ENCODE data around the gene TET2.

TET2 gene

DNA sequence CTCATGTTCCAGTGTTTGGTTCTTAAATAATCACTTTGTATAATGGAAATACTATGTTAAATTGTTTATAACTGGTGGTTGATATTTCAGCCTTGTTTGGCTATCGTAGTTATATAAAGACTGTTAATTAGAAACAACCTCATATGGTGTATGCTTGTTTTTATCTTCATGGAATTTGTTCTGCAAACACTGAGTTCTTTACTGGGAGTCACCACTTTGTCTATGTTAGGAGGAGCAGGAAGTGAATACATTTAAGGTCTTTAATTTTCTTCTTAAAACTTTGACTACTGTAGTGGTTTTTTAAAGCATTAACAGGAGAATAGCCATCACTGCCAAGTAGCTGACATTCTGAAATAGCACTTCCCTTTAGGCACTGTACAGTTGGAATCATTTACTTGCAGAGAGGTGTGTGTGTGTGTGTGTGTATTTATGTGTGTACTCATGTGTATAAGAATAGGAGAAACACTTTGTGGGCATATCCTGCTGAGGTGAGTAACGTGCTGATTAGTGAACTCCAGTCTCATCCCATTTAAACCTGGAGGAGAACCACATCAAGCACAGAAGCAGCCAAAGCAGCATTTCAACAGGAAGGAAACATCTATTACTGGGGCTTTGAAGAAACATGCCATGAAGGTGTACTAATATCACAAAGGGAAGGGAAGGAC is 37.8 kb downstream of the TET2 start:
- no peak for DNase-seq

DNA sequence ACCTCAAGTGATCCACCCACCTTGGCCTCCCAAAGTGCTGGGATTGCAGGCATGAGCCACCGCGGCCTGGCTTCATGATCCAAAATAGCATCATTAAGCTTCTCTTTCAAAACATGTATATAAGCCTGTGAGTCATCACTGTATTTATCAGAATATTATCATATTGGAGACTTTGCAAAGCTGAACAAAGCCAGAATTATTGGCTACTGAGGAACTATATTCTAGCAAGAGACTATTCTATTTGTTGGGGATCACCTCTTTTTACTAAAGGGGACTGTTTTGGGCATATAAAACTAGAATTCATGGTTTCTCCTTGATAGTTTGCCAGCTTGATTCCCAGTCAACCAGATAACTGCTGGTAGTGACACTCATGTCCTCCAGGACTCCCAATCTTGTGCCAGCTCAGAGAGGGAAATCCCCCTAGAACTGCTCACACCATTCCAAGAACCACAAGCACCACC is 40.1 kb downstream of the TET2 start:
- no peak for DNase-seq

DNA sequence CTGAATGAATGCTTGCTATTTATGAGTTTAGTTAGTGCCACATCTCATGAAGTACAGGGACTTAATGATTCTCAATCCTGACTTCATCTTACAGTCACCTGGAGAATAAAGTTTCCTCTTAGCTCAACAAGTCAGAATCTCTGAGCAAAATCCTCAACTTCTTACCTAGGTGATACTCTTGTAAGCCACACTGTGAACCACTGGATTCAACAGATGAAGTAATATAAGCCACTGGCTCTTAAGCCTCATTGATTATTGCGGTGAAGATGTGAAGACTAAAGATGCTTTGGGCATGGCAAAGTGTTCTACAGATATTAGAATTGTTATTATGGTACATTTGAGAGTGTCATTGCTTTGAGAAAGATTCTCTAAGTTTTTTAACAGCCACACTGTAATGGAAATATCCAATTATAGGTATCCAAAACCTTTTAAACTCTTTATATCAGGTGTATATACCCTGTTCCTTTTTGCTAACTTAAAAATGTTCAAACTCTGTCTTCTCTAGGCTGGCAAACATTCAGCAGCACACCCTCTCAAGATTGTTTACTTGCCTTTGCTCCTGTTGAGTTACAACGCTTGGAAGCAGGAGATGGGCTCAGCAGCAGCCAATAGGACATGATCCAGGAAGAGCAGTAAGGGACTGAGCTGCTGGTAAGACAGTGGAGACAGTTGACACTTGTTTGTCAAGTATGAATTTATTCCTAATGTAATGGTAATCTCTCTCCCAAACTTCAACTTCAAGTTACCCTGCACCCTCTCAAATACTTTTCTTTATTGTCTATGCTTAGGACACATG is 43.4 kb downstream of the TET2 start:
- no peak for DNase-seq

DNA sequence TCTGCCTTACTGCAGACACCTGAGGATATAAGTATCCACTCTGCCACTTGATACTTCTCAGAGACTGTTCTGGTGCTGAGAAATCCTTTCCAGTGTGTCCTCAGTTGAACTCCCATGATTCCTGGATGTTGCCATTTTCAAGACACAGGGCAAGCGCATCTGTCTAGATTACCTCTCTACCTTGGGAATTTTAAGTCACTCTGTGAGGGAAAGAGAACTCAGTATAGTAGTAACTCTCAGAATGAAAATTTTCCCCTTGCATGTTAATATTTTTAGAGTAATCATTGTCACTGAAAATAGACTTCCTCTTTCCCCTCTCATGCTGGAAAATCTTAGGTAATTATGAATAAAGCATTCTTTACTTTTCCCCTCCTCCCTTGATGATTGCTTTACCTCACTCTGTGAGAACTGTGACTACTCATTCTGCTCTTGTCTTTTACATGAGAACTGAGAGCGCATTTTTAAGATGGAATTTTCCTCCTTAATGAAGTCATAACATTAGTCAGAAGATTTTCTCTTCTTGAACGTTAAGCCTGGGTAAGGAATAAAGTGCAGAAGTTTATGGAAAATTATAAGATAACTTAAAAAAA is 45.0 kb downstream of the TET2 start:
- no peak for DNase-seq

DNA sequence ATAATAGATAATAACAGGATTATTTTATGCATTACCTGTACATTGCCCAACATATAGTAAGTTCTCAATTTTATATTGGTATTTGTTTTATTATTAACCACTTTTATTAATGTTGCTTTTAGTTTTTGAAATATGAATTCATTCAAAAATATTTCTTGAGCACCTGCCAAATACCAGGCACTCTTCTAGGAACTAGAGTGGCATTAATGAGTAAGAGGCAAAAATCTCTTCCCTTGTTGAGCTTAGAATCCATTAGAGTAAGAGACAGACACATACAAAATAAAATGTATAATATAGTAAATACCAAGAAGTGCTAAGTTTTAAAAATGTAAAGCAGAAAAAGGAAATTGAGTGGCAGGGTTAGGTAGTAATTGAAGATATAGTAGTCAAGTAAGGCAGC is 45.8 kb downstream of the TET2 start:
- no peak for DNase-seq

DNA sequence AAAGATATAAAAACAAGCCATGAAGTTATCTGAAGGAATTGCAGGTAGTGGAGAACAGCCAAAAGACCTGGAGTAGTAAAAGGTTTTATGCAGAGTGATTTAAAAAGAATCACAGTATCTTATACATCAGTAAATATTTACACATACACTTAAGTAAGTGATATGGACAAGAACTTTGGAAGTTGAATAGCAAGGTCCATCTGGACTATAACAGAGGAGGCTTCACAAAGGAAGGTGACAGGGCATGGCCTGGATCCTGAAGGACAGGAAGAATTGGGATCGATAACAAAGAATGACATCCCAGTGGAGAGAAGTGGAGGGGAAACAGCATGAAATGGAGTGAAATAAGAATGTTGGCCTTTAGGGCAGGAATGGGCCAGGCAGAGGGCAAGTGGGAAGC is 46.2 kb downstream of the TET2 start:
- no peak for DNase-seq

DNA sequence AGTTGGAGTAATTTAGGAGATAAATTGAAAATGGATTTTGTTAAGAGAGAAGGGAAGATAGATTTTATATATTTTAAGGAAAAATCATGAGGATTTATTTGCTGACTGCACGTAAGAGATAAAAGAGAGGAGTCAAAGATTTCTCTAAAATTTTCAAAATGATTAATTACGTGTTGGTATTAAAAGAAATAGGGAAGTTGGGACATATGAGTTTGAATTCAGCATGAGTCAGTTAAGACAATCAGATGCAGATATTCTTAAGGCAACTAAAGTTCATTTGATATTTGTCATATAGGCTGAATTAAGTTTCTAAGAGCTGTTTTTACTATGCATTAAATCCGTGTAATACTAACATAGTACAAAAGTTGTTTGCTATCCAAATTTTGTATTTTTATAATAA is 46.9 kb downstream of the TET2 start:
- DNase-seq = no peak

DNA sequence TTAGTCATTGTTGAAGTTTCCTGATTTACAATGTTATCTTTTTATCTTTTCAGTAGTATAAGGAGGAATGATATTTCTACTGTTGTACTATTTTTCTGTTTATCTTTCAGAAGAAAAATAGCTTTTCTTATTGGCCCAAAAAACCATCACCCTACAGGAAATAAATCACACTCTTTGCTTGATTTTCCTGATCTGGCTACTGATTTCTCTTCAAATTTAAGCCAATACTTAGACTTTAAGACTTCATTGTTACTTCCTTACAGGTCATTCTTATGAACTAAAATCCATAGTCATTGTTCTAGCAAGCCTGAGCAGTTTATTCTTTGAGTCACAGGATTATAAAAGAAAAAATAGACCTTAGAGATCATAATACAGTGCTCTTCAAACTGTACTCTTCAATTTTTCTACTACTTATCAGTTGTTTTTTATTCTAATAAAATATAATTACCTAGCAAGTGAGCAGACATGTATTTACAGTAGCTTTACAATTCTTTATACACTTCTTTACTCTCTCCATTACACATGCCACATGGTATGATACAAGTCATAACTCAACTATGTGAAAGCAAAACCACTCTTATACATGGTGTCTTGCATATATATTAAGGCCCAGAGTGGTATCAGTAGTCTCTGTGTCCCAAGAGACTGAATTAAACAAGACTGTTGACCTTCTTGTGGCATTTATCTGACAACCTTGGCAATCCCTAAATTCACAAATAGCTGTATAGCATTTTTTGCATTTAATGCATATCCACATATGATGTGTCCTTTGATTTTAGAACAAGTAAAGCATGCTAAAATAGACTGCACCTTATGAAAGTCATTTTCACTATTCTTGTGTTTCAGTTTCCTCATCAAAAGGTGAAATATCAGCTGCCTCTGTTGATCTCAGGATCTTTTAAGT is 47.9 kb downstream of the TET2 start:
- no peak for DNase-seq

DNA sequence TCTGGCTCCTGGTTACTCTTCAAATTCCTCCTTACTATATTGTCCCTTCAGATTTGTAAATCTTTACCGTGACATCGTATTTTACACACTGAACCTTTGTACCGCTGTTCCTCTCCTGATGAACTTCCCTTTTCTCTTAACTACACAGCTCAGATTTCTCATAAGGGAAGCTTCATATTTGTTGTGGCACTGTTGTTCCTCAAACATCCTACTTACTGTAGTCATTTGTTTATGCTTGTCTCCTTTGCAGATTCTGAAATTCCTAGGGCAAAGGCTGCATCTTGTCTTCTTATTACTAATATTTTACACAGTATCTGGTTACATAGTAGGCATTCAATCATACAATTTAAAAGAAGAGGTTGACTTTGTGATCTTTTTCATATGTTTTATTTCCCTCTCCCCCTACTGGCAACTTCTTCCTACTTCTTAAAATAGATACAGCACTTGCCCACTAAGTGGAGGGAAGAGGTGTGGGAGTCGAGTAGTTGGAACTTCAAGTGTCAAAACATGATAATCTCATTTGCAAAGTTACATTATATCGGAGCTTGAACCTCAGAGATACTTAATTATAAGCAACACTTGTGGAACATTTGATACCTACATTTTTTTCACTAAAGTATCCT is 50.0 kb downstream of the TET2 start:
- no peak for DNase-seq

DNA sequence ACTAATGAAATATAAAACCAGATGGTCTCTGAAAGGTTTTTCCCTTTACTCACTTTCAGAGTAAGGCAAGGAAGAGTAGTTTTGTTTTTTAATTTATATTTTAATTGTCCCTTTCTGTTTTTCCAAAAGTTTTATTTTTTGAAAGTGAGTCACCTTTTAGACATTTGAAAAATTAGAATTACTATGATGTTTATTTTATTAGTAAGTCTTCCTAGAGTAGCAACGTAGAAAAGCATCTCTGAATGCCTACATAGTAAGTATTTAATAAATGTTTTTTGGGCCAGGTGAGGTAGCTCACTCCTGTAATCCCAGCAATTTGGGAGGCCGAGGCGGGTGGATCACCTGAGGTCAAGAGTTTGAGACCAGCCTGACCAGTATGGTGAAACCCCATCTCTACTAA is 51.1 kb downstream of the TET2 start:
- no peak for DNase-seq

DNA sequence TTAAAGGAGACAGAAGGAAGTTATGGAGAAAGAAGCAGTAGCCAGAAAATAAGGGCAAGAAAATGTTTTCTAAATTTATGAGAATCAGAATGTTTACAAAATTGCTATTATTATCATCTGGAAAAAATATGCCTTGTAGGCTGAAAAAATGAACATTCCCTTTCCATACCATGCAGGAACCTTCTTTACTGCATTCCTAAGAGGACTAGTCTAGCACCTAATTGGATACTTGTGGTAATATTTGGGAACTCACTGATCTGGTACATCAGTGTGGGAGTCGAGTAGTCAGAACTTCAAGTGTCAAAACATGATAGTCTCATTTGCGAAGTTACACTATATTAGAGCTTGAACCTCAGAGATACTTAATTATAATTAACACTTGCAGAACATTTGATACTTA is 51.9 kb downstream of the TET2 start:
- no peak for DNase-seq

DNA sequence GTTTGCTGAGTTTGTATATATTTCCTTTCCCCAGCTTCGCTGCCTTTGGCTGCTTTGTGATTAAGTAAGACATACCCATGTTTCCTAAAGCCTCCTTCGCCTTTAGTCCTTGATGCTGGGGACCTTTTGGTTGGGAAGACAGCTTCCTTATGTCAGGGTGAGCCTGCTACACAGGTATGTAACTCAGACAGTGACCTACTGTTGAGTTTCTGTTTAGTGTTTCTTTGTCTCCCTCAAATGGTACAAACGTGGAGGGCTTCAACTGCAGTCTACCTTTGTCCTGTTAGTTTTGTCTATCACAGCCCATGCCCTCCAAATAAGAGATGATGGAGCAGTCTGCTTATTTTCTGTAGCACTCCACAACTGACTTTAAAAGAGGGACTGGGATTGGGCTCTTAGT is 59.5 kb downstream of the TET2 start:
- DNase-seq = no peak

DNA sequence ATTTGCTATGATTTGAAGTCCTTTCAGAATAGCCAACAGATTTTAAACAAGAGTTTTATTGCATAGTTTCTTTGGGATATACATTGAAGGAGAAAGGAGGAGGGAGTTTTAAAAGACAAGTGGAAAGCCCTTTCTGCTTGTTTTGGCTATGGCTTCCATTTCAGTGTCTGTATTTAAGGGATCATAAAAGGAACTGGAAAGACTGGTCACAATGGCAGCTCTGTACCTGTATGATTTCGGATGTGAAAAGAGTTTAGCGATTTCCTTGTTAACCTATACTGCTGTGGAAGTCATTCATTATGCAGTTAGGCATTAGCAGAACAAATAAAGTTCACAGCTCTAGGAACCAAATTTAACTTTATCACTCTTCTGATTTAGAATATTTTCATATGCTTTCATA is 60.7 kb downstream of the TET2 start:
- DNase-seq = no peak

DNA sequence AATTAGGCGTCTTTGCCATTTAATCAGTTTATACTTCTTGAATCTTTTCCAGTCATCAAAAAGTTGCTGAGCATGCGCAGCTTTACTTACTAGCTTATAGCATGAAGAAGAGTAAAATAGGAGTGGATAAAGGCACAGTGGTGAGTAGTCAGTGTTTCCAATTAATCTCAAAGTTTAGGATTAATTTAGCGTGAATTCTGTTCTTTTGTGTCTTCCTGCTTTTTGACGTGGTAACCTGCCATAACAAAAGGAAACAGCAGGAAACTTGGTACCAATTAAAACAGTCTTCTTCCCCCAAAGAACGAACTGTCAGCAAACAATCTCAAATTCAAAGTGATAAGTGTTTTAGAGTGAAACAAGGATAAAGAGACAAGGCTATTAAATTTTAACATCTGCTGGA is 61.9 kb downstream of the TET2 start:
- no peak for DNase-seq

DNA sequence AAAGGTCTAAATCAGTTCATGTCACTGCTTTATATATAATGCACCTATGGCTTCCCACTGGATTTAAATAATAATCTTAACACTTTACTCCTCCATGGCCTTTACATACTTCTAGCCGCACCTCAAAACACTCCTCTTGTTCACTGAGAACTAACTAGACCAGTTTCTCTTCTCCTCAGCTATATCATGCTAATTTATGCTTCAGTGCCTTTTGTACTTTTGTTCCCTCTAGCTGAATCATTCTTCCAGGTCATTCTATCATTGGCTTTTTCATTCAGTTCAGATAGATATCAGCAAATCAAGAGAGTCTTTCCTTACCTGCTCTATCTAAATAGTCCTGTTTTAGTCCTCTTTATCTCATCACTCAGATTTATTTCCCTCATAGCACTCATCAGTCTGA is 64.2 kb downstream of the TET2 start:
- no peak for DNase-seq

DNA sequence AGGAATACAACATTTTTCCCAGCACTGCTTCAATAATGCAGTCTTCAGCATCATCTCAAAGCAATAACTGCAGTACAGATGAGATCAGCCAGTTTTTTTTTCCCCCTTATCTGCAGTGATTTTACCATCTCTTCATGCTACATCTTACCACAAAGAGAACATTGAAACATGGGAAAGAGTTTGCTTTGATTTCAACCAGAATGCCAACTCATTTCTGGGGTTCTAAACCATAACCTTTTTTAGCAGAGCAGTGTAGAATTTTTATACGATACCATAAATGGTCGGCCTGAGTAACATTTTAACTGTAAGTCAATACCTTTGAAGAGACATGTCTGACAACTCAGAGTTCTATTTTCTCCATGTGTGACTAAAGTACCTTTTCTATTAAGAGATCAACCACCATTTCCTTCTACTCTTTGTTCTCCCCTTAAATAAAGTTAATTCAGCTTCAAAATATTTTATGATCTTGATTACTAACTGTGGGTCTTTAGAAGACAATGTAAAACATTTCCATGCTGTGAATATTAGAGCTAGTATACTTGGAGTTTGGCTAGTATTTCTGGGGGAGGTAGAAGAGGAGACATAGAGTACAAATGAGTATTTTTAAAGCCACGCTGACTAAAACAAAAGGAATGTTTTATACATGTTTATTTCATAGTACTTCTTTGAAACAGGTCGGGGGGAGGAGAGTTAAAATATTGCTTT is 69.1 kb downstream of the TET2 start:
- no peak for DNase-seq

DNA sequence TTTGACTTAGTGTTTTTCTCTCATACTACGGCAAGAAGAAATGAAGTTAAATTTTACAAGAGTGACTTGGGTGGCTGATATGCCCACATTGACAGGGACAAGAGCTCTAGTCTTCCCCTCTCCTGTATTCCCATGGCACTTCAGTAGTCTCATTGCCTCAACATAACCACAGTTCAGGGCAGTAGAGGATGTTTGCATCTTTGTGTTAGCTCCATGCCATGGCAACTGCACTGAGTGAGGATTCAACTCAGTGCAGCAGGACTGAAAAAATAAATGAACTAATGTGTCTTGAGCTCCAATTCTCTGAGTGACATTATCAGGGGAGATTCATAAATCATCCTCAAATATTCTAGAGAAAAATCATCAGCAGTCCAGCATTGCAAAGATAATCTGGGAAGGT is 78.8 kb downstream of the TET2 start:
- DNase-seq = no peak

DNA sequence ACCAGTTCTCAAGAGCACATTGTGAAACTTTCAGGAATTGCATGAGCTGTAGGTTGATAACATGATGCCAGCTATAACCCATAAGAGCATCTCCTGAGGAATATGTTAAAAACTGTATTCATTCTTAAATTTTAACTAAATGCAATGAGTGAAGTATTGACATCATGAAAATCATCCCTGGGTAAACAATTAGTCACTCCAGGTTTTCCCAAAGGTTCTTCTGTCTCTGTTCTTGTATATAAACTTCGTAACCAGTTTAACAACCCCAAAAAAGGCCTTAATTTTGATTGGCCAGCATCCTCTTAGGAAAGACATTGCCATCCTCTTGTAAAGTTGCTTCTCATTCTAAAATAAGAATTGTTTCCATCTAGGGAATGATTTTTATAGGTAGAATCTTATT is 80.4 kb downstream of the TET2 start:
- DNase-seq = no peak

DNA sequence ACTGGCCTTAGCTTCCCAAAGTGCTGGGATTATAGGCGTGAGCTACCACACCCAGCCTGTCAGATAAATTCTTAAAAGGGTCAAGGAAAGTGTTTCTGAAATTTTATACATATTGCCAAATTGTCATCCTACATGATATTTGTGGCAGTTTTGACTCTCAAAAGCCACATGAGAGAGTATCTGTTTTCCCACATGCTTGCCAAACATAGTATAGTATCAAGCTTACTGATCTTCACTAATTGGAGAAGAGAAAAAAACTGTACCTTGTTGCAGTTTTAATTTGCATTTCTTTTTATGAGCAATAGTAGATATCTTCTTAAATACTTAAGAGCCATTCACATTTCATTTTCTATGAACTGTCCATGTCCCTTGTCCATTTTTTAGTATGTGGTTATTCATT is 83.6 kb downstream of the TET2 start:
- DNase-seq = no peak

DNA sequence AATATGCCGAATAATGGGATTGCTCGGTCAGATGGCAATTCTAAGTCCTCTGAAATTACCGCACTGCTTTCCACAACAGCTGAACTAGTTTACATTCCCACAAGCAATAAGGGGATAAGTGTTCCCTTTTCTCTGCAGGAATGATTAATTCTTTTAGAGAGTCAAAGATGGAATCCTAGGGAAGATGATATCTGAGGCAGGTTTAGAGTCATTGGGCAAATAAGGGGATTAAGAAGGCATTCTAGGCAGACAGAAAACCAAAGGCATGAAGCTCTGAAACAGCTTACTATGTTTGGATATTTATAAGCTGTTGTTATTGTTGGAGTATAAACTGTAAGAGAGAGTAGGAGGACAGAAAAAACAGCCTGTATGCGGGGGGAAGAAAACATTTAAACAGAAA is 85.7 kb downstream of the TET2 start:
- no peak for DNase-seq

DNA sequence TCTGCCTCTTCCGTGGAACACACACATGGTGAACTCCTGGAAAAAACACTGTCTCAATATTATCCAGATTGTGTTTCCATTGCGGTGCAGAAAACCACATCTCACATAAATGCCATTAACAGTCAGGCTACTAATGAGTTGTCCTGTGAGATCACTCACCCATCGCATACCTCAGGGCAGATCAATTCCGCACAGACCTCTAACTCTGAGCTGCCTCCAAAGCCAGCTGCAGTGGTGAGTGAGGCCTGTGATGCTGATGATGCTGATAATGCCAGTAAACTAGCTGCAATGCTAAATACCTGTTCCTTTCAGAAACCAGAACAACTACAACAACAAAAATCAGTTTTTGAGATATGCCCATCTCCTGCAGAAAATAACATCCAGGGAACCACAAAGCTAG is 87.9 kb downstream of the TET2 start:
- no peak for DNase-seq

Data from RPMI8226 (cell line).